HG03060 (cell line): ENCODE results near the gene XRCC1.

ENCODE experiments used
- ATAC-seq: cut with Tn5 transposase; IDR thresholded peaks from one replicate; pipeline ENCODE4 v1.9.1; 2021; ENCODE audit warnings: low read depth, moderate number of reproducible peaks; ENCODE audit not compliant: unreplicated experiment

XRCC1 gene

GRCh38 chr19:43495082-43495481 is 80.2 kb downstream of the XRCC1 start:
- no peak for ATAC-seq
